GM12864 (cell line): ENCODE measurements around the gene JAM2.

Experiments
- DNase-seq: peaks from one replicate; pipeline ENCODE4 v3.0.0-alpha.2; 2011; ENCODE audit warnings: low read depth
- H3K4me3 ChIP-seq: 2 replicates; pipeline ENCODE4 v1.5.1; 2011; ENCODE audit warnings: mild to moderate bottlenecking, low read depth, low read length, control low read depth
- CTCF ChIP-seq: IDR thresholded peaks from 2 replicates; pipeline ENCODE4 v1.5.1; 2011; ENCODE audit warnings: low read depth, mild to moderate bottlenecking, moderate library complexity, low read length, control low read depth, inconsistent platforms; ENCODE audit errors: missing control alignments

JAM2 gene

GRCh38 chr21:25735646-25736597 is 96.9 kb downstream of the JAM2 start:
- peak overlapping the region; percentile 96 for H3K4me3 ChIP-seq
- no peak for TF ChIP-seq CTCF
- DNase-seq, result no peak

- no peak for TF ChIP-seq CTCF
- H3K4me3 ChIP-seq, result no peak overlapping the region
- no peak for DNase-seq
Measured at GRCh38 chr21:25737421-25737820, 98.4 kb downstream of the JAM2 start.

- no peak overlapping the region for H3K4me3 ChIP-seq
- no peak for DNase-seq
- TF ChIP-seq CTCF, result no peak
Measured at GRCh38 chr21:25742900-25743299, 103.8 kb downstream of the JAM2 start.

- TF ChIP-seq CTCF, result no peak
- H3K4me3 ChIP-seq, result no peak overlapping the region
Measured at GRCh38 chr21:25744854-25745253, 105.8 kb downstream of the JAM2 start.

GRCh38 chr21:25750085-25750484 is 111.0 kb downstream of the JAM2 start:
- DNase-seq, result no peak
- no peak for TF ChIP-seq CTCF
- no peak overlapping the region for H3K4me3 ChIP-seq

More at GRCh38 chr21:25744854-25745253, 105.8 kb downstream of the JAM2 start:
- DNase-seq, result no peak

- no peak for DNase-seq
- no peak for TF ChIP-seq CTCF
- H3K4me3 ChIP-seq, result no peak overlapping the region
Measured at GRCh38 chr21:25752416-25752815, 113.4 kb downstream of the JAM2 start.
